Keratinocyte (primary cell): ENCODE measurements around the gene ENTREP1. TPM values are rescaled to one million over a fixed set of nuclear protein-coding genes. Genes with fewer than 3 reads are reported as not detected.

Source experiments
- DNase-seq: peaks from one replicate; pipeline ENCODE4 v3.0.0-alpha.2; 2011; ENCODE audit warnings: low read depth, missing footprints, low spot score
- FAIRE-seq: peaks from 2 replicates; lab custom pipeline; 2011; peaks lifted over from hg19 to GRCh38; lab: Jason Lieb, UNC
- H2AFZ ChIP-seq: 2 replicates; pipeline ENCODE4 v1.6.0; 2012; ENCODE audit warnings: low read length, control low read depth, inconsistent platforms; ENCODE audit not compliant: control insufficient read depth
- H3K27ac ChIP-seq: 2 replicates; pipeline ENCODE4 v1.5.1; 2011; ENCODE audit warnings: low read length; ENCODE audit not compliant: control insufficient read depth, insufficient read depth
- H3K27me3 ChIP-seq: 3 replicates; pipeline ENCODE4 v1.6.0; 2011; ENCODE audit warnings: low read length; ENCODE audit not compliant: control insufficient read depth, insufficient read depth; ENCODE audit errors: extremely low read depth
- H3K36me3 ChIP-seq, 2 experiments: 2 replicates in 1 of 2; 3 replicates in 1 of 2; pipeline ENCODE4 v1.5.1; 2011; ENCODE audit warnings: low read length in 2 of 2, mild to moderate bottlenecking in 1 of 2; ENCODE audit not compliant: control insufficient read depth in 2 of 2, insufficient read depth in 2 of 2; ENCODE audit errors: extremely low read depth in 1 of 2
- H3K4me1 ChIP-seq: 3 replicates; pipeline ENCODE4 v1.5.1; 2011; ENCODE audit warnings: low read length; ENCODE audit not compliant: control insufficient read depth, insufficient read depth; ENCODE audit errors: extremely low read depth
- H3K4me2 ChIP-seq: 3 replicates; pipeline ENCODE4 v1.6.0; 2011; ENCODE audit warnings: low read depth, low read length; ENCODE audit not compliant: control insufficient read depth, insufficient read depth; ENCODE audit errors: extremely low read depth
- H3K4me3 ChIP-seq, 3 experiments: fragments of 200-600 bp in 1 of 3; sonication (generic) in 1 of 3; 2 replicates in 2 of 3; 3 replicates in 1 of 3; pipeline ENCODE4 v1.5.1; 2011 to 2016; ENCODE audit warnings: low read length in 3 of 3, mild to moderate bottlenecking in 3 of 3, control low read depth in 2 of 3, inconsistent platforms in 1 of 3, low read depth in 1 of 3, mixed read lengths in 1 of 3, mixed run types in 1 of 3, moderate library complexity in 1 of 3; ENCODE audit not compliant: control insufficient read depth in 2 of 3, insufficient read depth in 2 of 3; ENCODE audit errors: extremely low read depth in 1 of 3
- H3K79me2 ChIP-seq: 2 replicates; pipeline ENCODE4 v1.6.0; 2012; ENCODE audit warnings: low read length; ENCODE audit not compliant: control insufficient read depth, insufficient read depth
- H3K9ac ChIP-seq: 3 replicates; pipeline ENCODE4 v1.6.0; 2011; ENCODE audit warnings: low read length; ENCODE audit not compliant: control insufficient read depth, insufficient read depth; ENCODE audit errors: extremely low read depth
- H3K9me1 ChIP-seq: 3 replicates; pipeline ENCODE4 v1.6.0; 2011; ENCODE audit warnings: low read length; ENCODE audit not compliant: control insufficient read depth, insufficient read depth; ENCODE audit errors: extremely low read depth
- H3K9me3 ChIP-seq: 2 replicates; pipeline ENCODE4 v1.5.1; 2012; ENCODE audit warnings: low read depth, low read length; ENCODE audit not compliant: control insufficient read depth
- H4K20me1 ChIP-seq: 3 replicates; pipeline ENCODE4 v1.6.0; 2011; ENCODE audit warnings: low read length; ENCODE audit not compliant: control insufficient read depth, insufficient read depth; ENCODE audit errors: extremely low read depth
- CTCF ChIP-seq, 3 experiments: IDR thresholded peaks in 1 of 3; conservative IDR thresholded peaks in 1 of 3; optimal IDR thresholded peaks in 1 of 3; 2 replicates in 2 of 3; 3 replicates in 1 of 3; pipeline versions ENCODE3 to v1.5.1; 2011; ENCODE audit warnings: low read length in 3 of 3, mild to moderate bottlenecking in 3 of 3, moderate library complexity in 2 of 3, control low read depth in 1 of 3, inconsistent platforms in 1 of 3; ENCODE audit not compliant: insufficient read depth in 2 of 3; ENCODE audit errors: extremely low read depth in 1 of 3
- EZH2 ChIP-seq: IDR thresholded peaks from one replicate; pipeline ENCODE4 v1.6.1; 2012; ENCODE audit warnings: inconsistent platforms, mild to moderate bottlenecking, low read length, moderate library complexity
- dilution Hi-C: fragments of 300-500 bp; cut with MboI; formaldehyde crosslinking; loops from one replicate; pipeline ENCODE4 v1.7.0; 2020; ENCODE audit warnings: low sequenced_read_pairs; ENCODE audit not compliant: extremely low pct_ligation_motif_present
- polyA plus RNA-seq, 5 experiments: library from polyadenylated mRNA; depleted of rRNA in 3 of 5; stranded (reverse) in 3 of 5; stranded (forward) in 1 of 5; unstranded in 1 of 5; fragments of >200 nt; gene quantifications; 1 replicate in 1 of 5; 2 replicates in 3 of 5; 3 replicates in 1 of 5; pipeline versions ENCODE4 v1.2.1 to v1.2.3, GENCODE V29; 2011 to 2012; ENCODE audit warnings: missing spikeins in 2 of 5, low read depth in 1 of 5, low replicate concordance in 1 of 5

ENTREP1 gene
- polyA plus RNA-seq, 1 donor (not counting 4 experiments of a cell fraction or from before 2014, with no cell fraction given): 0.52 TPM

DNA sequence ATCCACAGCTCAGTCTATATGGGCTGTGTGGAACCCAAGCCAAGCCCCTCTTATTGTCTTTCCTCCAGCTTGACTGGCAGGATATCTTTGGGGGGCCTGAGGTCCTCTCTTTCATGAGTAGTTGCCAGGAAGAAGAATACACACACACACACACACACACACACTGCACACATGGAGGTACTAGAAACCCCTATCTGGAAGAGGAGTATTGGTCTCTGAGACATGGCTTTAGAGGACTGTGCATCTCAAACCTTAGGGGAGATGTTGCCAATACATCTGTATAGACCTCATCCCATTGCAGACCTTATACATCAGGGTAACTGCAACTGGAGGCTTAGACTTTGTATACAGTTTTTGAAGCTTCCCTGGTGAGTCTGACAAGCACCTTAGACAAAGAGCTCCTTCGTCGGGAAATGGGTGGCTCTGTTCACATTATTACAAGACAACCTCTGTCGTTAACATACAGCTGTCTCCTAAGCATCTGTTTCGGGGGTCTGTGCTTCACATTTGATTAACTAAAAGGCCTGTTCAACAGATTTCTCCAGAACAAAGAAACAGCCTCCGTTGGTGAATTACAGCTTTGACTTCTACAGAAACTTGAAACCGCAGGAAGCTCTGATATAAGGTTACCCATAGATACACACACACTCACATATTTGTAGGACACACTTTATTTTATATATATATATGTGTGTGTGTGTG is 5.5 kb upstream of the ENTREP1 start:
- no peak overlapping the region for H3K4me2 ChIP-seq
- H3K79me2 ChIP-seq: no peaks in the 10 kb centered on the region
- H3K9me1 ChIP-seq: no peaks in the 10 kb centered on the region
- no peaks in the 10 kb centered on the region for H3K36me3 ChIP-seq
- no peak overlapping the region for H3K4me3 ChIP-seq
- dilution Hi-C loops: no loop called here
- H3K4me1 ChIP-seq: peaks cover 7% of the 10 kb centered on the region
- TF ChIP-seq CTCF (optimal IDR thresholded peaks at IDR 0.05 in 1 of 3, IDR thresholded peaks at IDR 0.05 in 1 of 3, conservative IDR thresholded peaks at IDR 0.05 in 1 of 3; ENCODE audit: extremely low read depth in 1 of 3, insufficient read depth in 2 of 3, low read length in 3 of 3): no peak
- TF ChIP-seq EZH2: no peak
- no peaks in the 10 kb centered on the region for H3K9me3 ChIP-seq
- H4K20me1 ChIP-seq: no peaks in the 10 kb centered on the region
- DNase-seq (no peak), FAIRE-seq (no peak)
- peaks cover 3% of the 10 kb centered on the region for H3K27me3 ChIP-seq
- no peak overlapping the region for H3K27ac ChIP-seq
- H3K9ac ChIP-seq: no peak overlapping the region
- no peak overlapping the region for H2AFZ ChIP-seq

DNA sequence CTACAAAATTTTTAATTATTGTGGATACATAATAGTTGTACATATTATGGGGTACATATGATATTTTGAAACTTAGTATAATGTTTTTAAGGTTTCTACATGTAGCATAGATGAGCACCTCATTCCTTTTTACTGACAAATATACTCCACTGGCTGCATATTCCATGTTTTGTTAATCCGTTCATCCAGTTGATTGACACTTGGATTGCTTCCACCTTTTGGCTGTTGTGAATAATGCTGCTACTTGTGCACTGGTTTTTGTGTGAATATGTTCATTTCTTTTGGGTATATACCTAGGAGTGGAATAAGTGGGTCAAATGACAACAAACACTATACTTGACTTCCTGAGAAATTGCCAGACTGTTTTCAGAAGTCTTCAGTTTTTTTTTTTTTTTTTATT is 2.8 kb upstream of the ENTREP1 start:
- H2AFZ ChIP-seq: no peak overlapping the region
- TF ChIP-seq EZH2 (no peak), CTCF (optimal IDR thresholded peaks at IDR 0.05 in 1 of 3, IDR thresholded peaks at IDR 0.05 in 1 of 3, conservative IDR thresholded peaks at IDR 0.05 in 1 of 3; ENCODE audit: extremely low read depth in 1 of 3, insufficient read depth in 2 of 3, low read length in 3 of 3) (no peak)
- no peaks in the 10 kb centered on the region for H3K9me3 ChIP-seq
- H3K27me3 ChIP-seq: peaks cover 22% of the 10 kb centered on the region
- H3K4me1 ChIP-seq: peaks cover 10% of the 10 kb centered on the region
- no peaks in the 10 kb centered on the region for H3K79me2 ChIP-seq
- H3K27ac ChIP-seq: no peak overlapping the region
- dilution Hi-C loops: no loop called here
- H3K4me3 ChIP-seq: no peak overlapping the region
- no peaks in the 10 kb centered on the region for H4K20me1 ChIP-seq
- H3K4me2 ChIP-seq: no peak overlapping the region
- no peak overlapping the region for H3K9ac ChIP-seq
- H3K9me1 ChIP-seq: no peaks in the 10 kb centered on the region
- no peak for DNase-seq
- H3K36me3 ChIP-seq: no peaks in the 10 kb centered on the region
- no peak for FAIRE-seq
